SK-N-SH (cell line): Measurements from ENCODE around the gene FDXACB1. TPM values are rescaled to one million over a fixed set of nuclear protein-coding genes. Genes with fewer than 3 reads are reported as not detected.

Experiments used
- CTCF ChIA-PET: fragments of 300-600, 350-600 bp; formaldehyde crosslinking; extraction: SDS; loops from one replicate; lab custom pipeline; 2021; lab: Yijun Ruan, JAX
- POLR2A ChIA-PET: fragments of 350-600 bp; sonication (Branson Sonifier 250); formaldehyde crosslinking; extraction: SDS; loops from one replicate; lab custom pipeline; 2020; ENCODE audit warnings: antibody characterized with exemption, inconsistent platforms; lab: Yijun Ruan, JAX
- DNase-seq: peaks from one replicate; pipeline ENCODE4 v3.0.0; 2012
- H2AFZ ChIP-seq: fragments of 200-600 bp; sonication (generic); 2 replicates; pipeline ENCODE4 v1.8.1; 2016; ENCODE audit warnings: antibody characterized with exemption, mild to moderate bottlenecking, low read depth
- H3F3A ChIP-seq: fragments of 200-600 bp; sonication (generic); replicated peaks from 2 replicates; pipeline ENCODE3; 2016; ENCODE audit warnings: antibody characterized with exemption, mild to moderate bottlenecking; ENCODE audit not compliant: insufficient read depth
- H3K27ac ChIP-seq, 2 experiments: fragments of 200-500 bp in 1 of 2; fragments of 200-600 bp in 1 of 2; sonication (Bioruptor generic) in 1 of 2; sonication (generic), shearing (Covaris generic) in 1 of 2; 2 replicates each; pipeline versions ENCODE4 v1.5.1 to v1.6.1; 2014 to 2016; ENCODE audit warnings: low read depth in 2 of 2, inconsistent platforms in 1 of 2, low read length in 1 of 2, mild to moderate bottlenecking in 1 of 2, mixed read lengths in 1 of 2
- H3K27me3 ChIP-seq: fragments of 200-600 bp; sonication (generic), shearing (Covaris generic); 2 replicates; pipeline ENCODE4 v1.6.1; 2016; ENCODE audit warnings: mixed run types; ENCODE audit not compliant: insufficient read depth
- H3K36me3 ChIP-seq, 2 experiments: fragments of 200-500 bp in 1 of 2; fragments of 200-600 bp in 1 of 2; sonication (Bioruptor generic) in 1 of 2; sonication (generic) in 1 of 2; replicated peaks in 1 of 2; 2 replicates each; pipeline versions ENCODE3 to v1.5.1; 2014 to 2016; ENCODE audit warnings: low read length in 1 of 2, mild to moderate bottlenecking in 1 of 2; ENCODE audit not compliant: insufficient read depth in 2 of 2, control insufficient read depth in 1 of 2
- H3K4me1 ChIP-seq, 2 experiments: fragments of 200-500 bp in 1 of 2; fragments of 200-600 bp in 1 of 2; sonication (Bioruptor generic) in 1 of 2; sonication (generic), shearing (Covaris generic) in 1 of 2; 2 replicates each; pipeline versions ENCODE4 v1.5.1 to v1.6.1; 2014 to 2016; ENCODE audit warnings: low read depth in 1 of 2, low read length in 1 of 2, mixed run types in 1 of 2; ENCODE audit not compliant: insufficient read depth in 2 of 2, control insufficient read depth in 1 of 2
- H3K4me2 ChIP-seq: fragments of 200-600 bp; sonication (generic), shearing (Covaris generic); 2 replicates; pipeline ENCODE4 v1.6.1; 2017; ENCODE audit warnings: mixed run types
- H3K4me3 ChIP-seq, 2 experiments: fragments of 200-500 bp in 1 of 2; fragments of 200-600 bp in 1 of 2; sonication (Bioruptor generic) in 1 of 2; sonication (generic), shearing (Covaris generic) in 1 of 2; 2 replicates each; pipeline versions ENCODE4 v1.5.1 to v1.8.1; 2014 to 2016; ENCODE audit warnings: low read depth in 2 of 2, inconsistent platforms in 1 of 2, low read length in 1 of 2, mild to moderate bottlenecking in 1 of 2, mixed read lengths in 1 of 2, moderate library complexity in 1 of 2
- H3K79me2 ChIP-seq: fragments of 200-600 bp; sonication (generic); 2 replicates; pipeline ENCODE4 v1.8.1; 2017; ENCODE audit warnings: mild to moderate bottlenecking; ENCODE audit not compliant: insufficient read depth
- H3K9ac ChIP-seq: fragments of 200-600 bp; sonication (generic); 2 replicates; pipeline ENCODE4 v1.6.1; 2017; ENCODE audit warnings: mixed run types
- H3K9me2 ChIP-seq: fragments of 200-600 bp; sonication (generic); 2 replicates; pipeline ENCODE4 v1.6.1; 2017; ENCODE audit warnings: mixed run types
- H3K9me3 ChIP-seq: fragments of 200-600 bp; sonication (generic); 2 replicates; pipeline ENCODE4 v1.6.1; 2017; ENCODE audit warnings: mixed run types, mild to moderate bottlenecking, moderate library complexity
- H4K20me1 ChIP-seq: fragments of 200-600 bp; sonication (generic); 2 replicates; pipeline ENCODE4 v1.6.1; 2017; ENCODE audit warnings: mild to moderate bottlenecking, mixed run types; ENCODE audit not compliant: insufficient read depth
- CHD2 ChIP-seq: fragments of 150-350 bp; IDR thresholded peaks from 2 replicates; pipeline ENCODE4 v1.6.1; 2018; ENCODE audit warnings: low read length; ENCODE audit not compliant: partially characterized antibody
- ELF1 ChIP-seq: IDR thresholded peaks from 2 replicates; pipeline ENCODE4 v1.4.0; 2012
- EZH2phosphoT487 ChIP-seq: fragments of 200-600 bp; sonication (generic); IDR thresholded peaks from 2 replicates; pipeline ENCODE4 v1.6.1; 2017; ENCODE audit warnings: low read depth, mixed run types, mild to moderate bottlenecking, antibody characterized with exemption, moderate library complexity, borderline replicate concordance
- FOXJ3 ChIP-seq: sonication (generic); formaldehyde crosslinking; IDR thresholded peaks from 2 replicates; pipeline ENCODE4 v1.5.1; 2020; ENCODE audit warnings: mild to moderate bottlenecking, missing genetic modification reagents
- FOXM1 ChIP-seq: IDR thresholded peaks from 2 replicates; pipeline ENCODE4 v1.4.0; 2012; ENCODE audit warnings: low read depth, mild to moderate bottlenecking
- GABPA ChIP-seq: IDR thresholded peaks from 2 replicates; pipeline ENCODE4 v1.4.0; 2012; ENCODE audit warnings: low read depth, mild to moderate bottlenecking
- GATA2 ChIP-seq: sonication (generic); formaldehyde crosslinking; IDR thresholded peaks from 2 replicates; pipeline ENCODE4 v1.5.0; 2020; ENCODE audit warnings: mild to moderate bottlenecking, missing genetic modification reagents
- JUND ChIP-seq: IDR thresholded peaks from 2 replicates; pipeline ENCODE4 v1.4.0; 2012
- MEF2A ChIP-seq: IDR thresholded peaks from 2 replicates; pipeline ENCODE4 v1.4.0; 2012; ENCODE audit warnings: low read depth, borderline replicate concordance
- NFIC ChIP-seq: IDR thresholded peaks from 2 replicates; pipeline ENCODE4 v1.4.0; 2012; ENCODE audit warnings: borderline replicate concordance
- TCF12 ChIP-seq: IDR thresholded peaks from 2 replicates; pipeline ENCODE4 v1.4.0; 2012
- WGBS: methylation state at CpG from one replicate; pipeline ENCODE4 v1.1.6; 2017; ENCODE audit warnings: low lambda C conversion rate; 5-methylcytosine and 5-hydroxymethylcytosine counted together
- polyA plus RNA-seq, 3 experiments: library from polyadenylated mRNA; depleted of rRNA; stranded (reverse); fragments of >200 nt; gene quantifications; 2 replicates each; pipeline ENCODE4 v1.2.3, GENCODE V29; 2012
- TF ChIP-seq, protein P1 (sequence below): IDR thresholded peaks from 2 replicates; pipeline ENCODE4 v1.4.0; 2012; ENCODE audit warnings: low read depth
- TF ChIP-seq, protein P2 (sequence below): IDR thresholded peaks from 2 replicates; pipeline ENCODE4 v1.6.1; 2012; ENCODE audit warnings: mild to moderate bottlenecking, low read depth, low read length, moderate library complexity
- TF ChIP-seq, protein P3 (sequence below): IDR thresholded peaks from 2 replicates; pipeline ENCODE4 v1.4.0; 2012; ENCODE audit warnings: low read depth, borderline replicate concordance
- TF ChIP-seq, protein P4 (sequence below): IDR thresholded peaks from 2 replicates; pipeline ENCODE4 v1.4.0; 2012; ENCODE audit warnings: low read depth, borderline replicate concordance

The FDXACB1 gene
- polyA plus RNA-seq, 1 of the 3 experiments (the other 2 are of a cell fraction), result 2.8 TPM

DNA sequence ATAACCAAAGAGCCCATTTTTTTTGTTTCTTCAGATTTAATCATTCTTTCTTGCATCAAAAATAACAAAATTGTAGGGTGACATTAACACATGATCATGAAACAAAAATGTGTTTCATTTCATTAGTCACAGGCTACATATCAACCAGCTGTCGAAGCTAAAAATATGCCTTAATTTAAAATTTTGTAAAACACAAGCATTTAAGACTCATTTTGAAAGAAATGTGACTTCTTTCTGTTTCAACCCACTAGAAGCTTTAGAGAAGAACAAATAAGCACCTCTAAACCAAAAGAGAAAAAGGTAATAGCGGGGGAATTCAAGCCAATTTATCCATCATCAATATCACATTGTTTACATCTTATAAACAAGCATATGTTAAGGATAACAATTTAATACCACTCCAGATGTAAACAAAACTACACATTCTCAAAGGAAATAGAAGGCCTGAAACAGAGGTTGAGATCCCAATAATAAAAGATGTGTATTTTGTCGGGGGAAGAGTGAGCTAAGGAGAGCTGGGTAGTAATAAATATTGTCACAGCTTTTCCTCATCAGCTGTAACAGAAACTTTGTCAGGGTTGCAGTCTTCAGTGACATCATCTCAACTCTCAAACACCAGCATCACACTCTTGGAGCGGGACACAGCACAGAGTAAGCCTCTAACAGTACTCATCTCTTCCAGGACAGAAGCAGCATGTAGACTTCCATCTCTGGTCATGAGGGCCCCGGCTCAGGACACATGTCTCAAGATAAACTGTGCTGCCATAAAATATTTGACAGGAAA, 49.6 kb downstream of the FDXACB1 start:
- no peak overlapping the region for H3K9ac ChIP-seq
- TF ChIP-seq NFIC (no peak), JUND (no peak), EZH2phosphoT487 (no peak), FOXJ3 (CRISPR knock-in tag) (no peak), MEF2A (no peak), ELF1 (no peak), GABPA (no peak), CHD2 (no peak), GATA2 (CRISPR knock-in tag) (no peak), FOXM1 (no peak), TCF12 (no peak)
- TF ChIP-seq, protein P1, sequence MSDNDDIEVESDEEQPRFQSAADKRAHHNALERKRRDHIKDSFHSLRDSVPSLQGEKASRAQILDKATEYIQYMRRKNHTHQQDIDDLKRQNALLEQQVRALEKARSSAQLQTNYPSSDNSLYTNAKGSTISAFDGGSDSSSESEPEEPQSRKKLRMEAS, result no peak
- TF ChIP-seq, protein P2, sequence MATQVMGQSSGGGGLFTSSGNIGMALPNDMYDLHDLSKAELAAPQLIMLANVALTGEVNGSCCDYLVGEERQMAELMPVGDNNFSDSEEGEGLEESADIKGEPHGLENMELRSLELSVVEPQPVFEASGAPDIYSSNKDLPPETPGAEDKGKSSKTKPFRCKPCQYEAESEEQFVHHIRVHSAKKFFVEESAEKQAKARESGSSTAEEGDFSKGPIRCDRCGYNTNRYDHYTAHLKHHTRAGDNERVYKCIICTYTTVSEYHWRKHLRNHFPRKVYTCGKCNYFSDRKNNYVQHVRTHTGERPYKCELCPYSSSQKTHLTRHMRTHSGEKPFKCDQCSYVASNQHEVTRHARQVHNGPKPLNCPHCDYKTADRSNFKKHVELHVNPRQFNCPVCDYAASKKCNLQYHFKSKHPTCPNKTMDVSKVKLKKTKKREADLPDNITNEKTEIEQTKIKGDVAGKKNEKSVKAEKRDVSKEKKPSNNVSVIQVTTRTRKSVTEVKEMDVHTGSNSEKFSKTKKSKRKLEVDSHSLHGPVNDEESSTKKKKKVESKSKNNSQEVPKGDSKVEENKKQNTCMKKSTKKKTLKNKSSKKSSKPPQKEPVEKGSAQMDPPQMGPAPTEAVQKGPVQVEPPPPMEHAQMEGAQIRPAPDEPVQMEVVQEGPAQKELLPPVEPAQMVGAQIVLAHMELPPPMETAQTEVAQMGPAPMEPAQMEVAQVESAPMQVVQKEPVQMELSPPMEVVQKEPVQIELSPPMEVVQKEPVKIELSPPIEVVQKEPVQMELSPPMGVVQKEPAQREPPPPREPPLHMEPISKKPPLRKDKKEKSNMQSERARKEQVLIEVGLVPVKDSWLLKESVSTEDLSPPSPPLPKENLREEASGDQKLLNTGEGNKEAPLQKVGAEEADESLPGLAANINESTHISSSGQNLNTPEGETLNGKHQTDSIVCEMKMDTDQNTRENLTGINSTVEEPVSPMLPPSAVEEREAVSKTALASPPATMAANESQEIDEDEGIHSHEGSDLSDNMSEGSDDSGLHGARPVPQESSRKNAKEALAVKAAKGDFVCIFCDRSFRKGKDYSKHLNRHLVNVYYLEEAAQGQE, result no peak
- TF ChIP-seq, protein P3, sequence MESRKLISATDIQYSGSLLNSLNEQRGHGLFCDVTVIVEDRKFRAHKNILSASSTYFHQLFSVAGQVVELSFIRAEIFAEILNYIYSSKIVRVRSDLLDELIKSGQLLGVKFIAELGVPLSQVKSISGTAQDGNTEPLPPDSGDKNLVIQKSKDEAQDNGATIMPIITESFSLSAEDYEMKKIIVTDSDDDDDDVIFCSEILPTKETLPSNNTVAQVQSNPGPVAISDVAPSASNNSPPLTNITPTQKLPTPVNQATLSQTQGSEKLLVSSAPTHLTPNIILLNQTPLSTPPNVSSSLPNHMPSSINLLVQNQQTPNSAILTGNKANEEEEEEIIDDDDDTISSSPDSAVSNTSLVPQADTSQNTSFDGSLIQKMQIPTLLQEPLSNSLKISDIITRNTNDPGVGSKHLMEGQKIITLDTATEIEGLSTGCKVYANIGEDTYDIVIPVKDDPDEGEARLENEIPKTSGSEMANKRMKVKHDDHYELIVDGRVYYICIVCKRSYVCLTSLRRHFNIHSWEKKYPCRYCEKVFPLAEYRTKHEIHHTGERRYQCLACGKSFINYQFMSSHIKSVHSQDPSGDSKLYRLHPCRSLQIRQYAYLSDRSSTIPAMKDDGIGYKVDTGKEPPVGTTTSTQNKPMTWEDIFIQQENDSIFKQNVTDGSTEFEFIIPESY, result no peak
- TF ChIP-seq, protein P4, sequence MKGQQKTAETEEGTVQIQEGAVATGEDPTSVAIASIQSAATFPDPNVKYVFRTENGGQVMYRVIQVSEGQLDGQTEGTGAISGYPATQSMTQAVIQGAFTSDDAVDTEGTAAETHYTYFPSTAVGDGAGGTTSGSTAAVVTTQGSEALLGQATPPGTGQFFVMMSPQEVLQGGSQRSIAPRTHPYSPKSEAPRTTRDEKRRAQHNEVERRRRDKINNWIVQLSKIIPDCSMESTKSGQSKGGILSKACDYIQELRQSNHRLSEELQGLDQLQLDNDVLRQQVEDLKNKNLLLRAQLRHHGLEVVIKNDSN, result no peak
- TF ChIP-seq, all 33 proteins: peak for 0
- Histone ChIP-seq H3F3A (peaks cover 11% of the 10 kb centered on the region), H3K27me3 (no peaks in the 10 kb centered on the region), H3K9me3 (no peaks in the 10 kb centered on the region), H3K79me2 (no peaks in the 10 kb centered on the region), H4K20me1 (no peaks in the 10 kb centered on the region), H2AFZ (no peak overlapping the region), H3K36me3 (peaks cover 0 to 33% of the 10 kb centered on the region in 2 experiments), H3K4me1 (peaks cover 3 to 13% of the 10 kb centered on the region in 2 experiments; a peak in 3 of 4 replicates), H3K4me2 (no peak overlapping the region), H3K9me2 (no peaks in the 10 kb centered on the region), H3K27ac (no peak overlapping the region), H3K4me3 (no peak overlapping the region)
- WGBS, result 95% methylated on average over 5 of the region's 5 CpGs
- CTCF ChIA-PET, result interaction anchor here (1.2 kb wide), 2 partner anchors 47 to 52 kb away, joined by 4 read pairs; no protein-coding TSS in a partner anchor
- POLR2A ChIA-PET, result interaction anchor here (0.5 kb wide), 1 partner anchor 9 kb away, joined by 3 read pairs; no protein-coding TSS in a partner anchor
- DNase-seq, result no peak
